ENCODE data around the gene ANXA2R. TPM values are rescaled to one million over a fixed set of nuclear protein-coding genes. Genes with fewer than 3 reads are reported as not detected.

Gene ANXA2R
- polyA plus RNA-seq, 2 of the 4 experiments (the other 2 are of a cell fraction), result 1.7 to 2.1 TPM

DNA sequence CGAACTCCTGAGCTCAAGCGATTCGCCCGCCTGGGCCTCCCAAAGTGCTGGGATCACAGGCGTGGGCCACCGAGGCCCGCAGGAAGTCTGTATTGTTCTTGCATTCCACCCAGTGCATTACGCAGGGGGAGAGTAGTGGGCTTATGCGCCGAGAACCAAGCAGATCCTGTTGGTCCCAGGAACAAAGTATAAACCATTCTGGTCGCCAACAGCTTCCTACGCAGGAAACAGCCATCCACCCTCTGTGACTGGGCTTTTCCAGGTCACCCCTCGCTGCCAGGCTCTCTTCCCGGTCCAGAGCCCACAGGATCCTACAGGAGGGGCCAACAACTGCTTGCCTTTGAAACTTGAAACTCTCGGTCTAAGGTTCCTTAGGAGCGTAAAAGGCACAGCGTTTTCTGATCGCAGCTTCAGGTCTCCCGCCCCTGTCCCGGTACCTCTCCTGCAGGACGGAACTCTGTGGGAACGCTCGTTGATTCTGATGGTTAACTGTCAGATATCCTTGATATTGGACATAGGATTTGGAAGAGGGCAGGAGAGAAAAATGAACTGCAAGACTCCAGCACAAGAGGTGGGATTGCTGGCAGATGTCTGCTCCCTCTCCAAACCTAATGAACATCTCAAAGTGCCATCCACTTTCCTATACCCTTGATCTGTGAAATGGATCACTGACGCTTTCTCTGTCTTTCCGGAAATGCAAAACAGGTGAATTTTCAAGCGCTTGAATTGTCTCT is 4.2 kb upstream of the ANXA2R start:
- ATAC-seq, result no peak
- no peak for FAIRE-seq
- Histone ChIP-seq H3K27ac (no peak overlapping the region), H3K4me1 (0 out of 3 replicates have a peak, but pooled peaks cover 3% of the 10 kb centered on the region), H3K4me2 (no peak overlapping the region), H3K4me3 (no peak overlapping the region), H3K9me3 (no peaks in the 10 kb centered on the region)
- no peak for DNase-seq (ENCODE audit: low read depth in 1 of 2, low spot score in 1 of 2)
- POLR2A ChIA-PET, result no interaction called here
- CTCF ChIA-PET, result interaction anchor here (1.2 kb wide), 1 partner anchor 20 kb away, joined by 5 read pairs; no protein-coding TSS in a partner anchor
- TF ChIP-seq NFE2L2 (conservative IDR thresholded peaks at IDR 0.05; ENCODE audit: low read length) (no peak), KDM1A (IDR thresholded peaks at IDR 0.05; ENCODE audit: low read depth) (no peak), CBX2 (IDR thresholded peaks at IDR 0.05; ENCODE audit: borderline replicate concordance, low read depth) (no peak)
- WGBS (ENCODE audit: missing lambda C conversion rate), result 94% methylated on average over 26 of the region's 26 CpGs

DNA sequence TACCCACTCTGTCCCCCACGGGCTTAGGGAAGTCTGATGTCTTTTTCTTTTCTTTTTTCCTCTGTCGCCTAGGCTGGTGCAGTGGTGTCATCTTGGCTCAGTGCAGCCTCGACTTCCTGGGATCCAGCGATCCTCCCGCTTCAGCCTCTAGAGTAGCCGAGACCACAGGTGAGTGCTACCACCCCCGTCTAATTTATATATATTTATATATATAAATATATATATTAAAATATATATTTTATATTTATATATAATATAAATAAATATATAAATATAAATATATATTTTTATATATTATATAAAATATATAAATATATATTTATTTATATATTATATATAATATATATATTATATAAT is 3.3 kb upstream of the ANXA2R start:
- peak in 1 of 2 experiments; percentile 1; a peak in 1 of 6 replicates for ATAC-seq
- H3K4me3 ChIP-seq, result peak overlapping the region; percentile 50
- ChIA-PET POLR2A (interaction anchor here (1.4 to 3.2 kb wide), 6 partner anchors 18 to 135 kb away, joined by 3 to 53 read pairs (median 12); partner anchors contain the start of gene ZNF131), CTCF (interaction anchor here (0.8 to 3.2 kb wide), 13 partner anchors 10 to 268 kb away, joined by 3 to 72 read pairs (median 11); no protein-coding TSS in a partner anchor)
- peak overlapping the region; percentile 97 for H3K4me2 ChIP-seq
- FAIRE-seq, result no peak
- H3K27ac ChIP-seq, result peak overlapping the region; percentile 85 to 93
- TF ChIP-seq, protein P1, sequence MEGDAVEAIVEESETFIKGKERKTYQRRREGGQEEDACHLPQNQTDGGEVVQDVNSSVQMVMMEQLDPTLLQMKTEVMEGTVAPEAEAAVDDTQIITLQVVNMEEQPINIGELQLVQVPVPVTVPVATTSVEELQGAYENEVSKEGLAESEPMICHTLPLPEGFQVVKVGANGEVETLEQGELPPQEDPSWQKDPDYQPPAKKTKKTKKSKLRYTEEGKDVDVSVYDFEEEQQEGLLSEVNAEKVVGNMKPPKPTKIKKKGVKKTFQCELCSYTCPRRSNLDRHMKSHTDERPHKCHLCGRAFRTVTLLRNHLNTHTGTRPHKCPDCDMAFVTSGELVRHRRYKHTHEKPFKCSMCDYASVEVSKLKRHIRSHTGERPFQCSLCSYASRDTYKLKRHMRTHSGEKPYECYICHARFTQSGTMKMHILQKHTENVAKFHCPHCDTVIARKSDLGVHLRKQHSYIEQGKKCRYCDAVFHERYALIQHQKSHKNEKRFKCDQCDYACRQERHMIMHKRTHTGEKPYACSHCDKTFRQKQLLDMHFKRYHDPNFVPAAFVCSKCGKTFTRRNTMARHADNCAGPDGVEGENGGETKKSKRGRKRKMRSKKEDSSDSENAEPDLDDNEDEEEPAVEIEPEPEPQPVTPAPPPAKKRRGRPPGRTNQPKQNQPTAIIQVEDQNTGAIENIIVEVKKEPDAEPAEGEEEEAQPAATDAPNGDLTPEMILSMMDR (IDR thresholded peaks at IDR 0.05), result no peak
- TF ChIP-seq CHD4 (IDR thresholded peaks at IDR 0.05; ENCODE audit: borderline replicate concordance) (no peak), TFCP2L1 (CRISPR knock-in tag; IDR thresholded peaks at IDR 0.05) (no peak), CBX8 (IDR thresholded peaks at IDR 0.05) (no peak), BCL3 (IDR thresholded peaks at IDR 0.05) (no peak), HDAC2 (IDR thresholded peaks at IDR 0.05) (no peak), CHD2 (IDR thresholded peaks at IDR 0.05; ENCODE audit: low read length, partially characterized antibody) (no peak), ATOH8 (CRISPR knock-in tag; IDR thresholded peaks at IDR 0.05; ENCODE audit: low read depth) (no peak), RAD21 (conservative IDR thresholded peaks at IDR 0.05 in 1 of 2, IDR thresholded peaks at IDR 0.05 in 1 of 2) (no peak; a peak in 1 of 5 replicates), MAFK (IDR thresholded peaks at IDR 0.05; ENCODE audit: partially characterized antibody) (no peak)
- WGBS (ENCODE audit: missing lambda C conversion rate), result 8% methylated on average over 7 of the region's 7 CpGs
- DNase-seq (ENCODE audit: low read depth in 1 of 2, low spot score in 1 of 2), result no peak
- peaks cover 6% of the 10 kb centered on the region; the same call in 2 of the 3 replicates for H3K4me1 ChIP-seq
- no peaks in the 10 kb centered on the region for H3K9me3 ChIP-seq

DNA sequence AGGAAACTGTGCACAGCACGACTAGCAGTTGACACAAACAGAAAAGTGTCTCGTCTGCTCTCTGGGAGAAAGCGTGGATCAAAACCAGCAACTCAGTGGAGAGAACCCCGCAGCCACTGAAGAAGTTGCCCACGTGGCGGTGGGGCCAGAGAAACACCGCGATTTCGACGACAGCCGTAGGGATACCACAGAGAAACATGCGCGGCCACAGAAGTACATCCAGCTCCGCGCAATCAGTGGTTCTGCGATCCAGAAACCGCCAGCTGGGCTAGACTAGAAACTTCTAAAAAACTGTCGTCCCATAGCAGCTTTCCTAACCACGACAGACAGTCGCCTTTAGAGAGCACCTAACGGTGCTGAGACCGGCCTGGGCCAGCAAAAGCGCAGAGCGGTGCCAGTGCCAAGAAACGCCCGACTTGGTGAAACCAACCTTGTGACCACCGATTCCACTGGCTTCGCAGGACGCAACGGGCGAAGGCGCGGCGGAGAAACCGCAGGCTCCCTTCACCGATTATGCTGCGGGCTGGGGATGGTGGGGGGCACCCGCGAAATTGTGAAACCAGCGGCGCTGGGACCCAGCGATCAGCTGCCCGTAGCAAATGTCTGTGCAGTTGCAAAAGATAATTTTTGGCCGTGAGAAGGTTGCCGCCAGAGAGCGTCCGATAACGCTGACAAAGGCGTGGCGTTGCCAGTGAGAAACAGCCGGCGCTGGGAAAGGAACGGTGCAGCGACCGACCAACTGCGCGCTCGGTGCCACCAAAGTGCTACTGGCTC is 2.7 kb upstream of the ANXA2R start:
- Histone ChIP-seq H3K4me1 (peaks cover 6% of the 10 kb centered on the region; the same call in 2 of the 3 replicates), H3K4me2 (peak overlapping the region; percentile 97), H3K4me3 (peak overlapping the region; percentile 50), H3K9me3 (no peaks in the 10 kb centered on the region), H3K27ac (peak overlapping the region; percentile 85 to 93)
- FAIRE-seq, result no peak
- peak; percentile 42 to 45 for ATAC-seq
- CTCF ChIA-PET, result interaction anchor here (0.8 to 3.2 kb wide), 23 partner anchors 8 to 347 kb away, joined by 3 to 72 read pairs (median 6); no protein-coding TSS in a partner anchor
- POLR2A ChIA-PET, result interaction anchor here (0.6 to 3.2 kb wide), 11 partner anchors 19 to 134 kb away, joined by 3 to 53 read pairs (median 6); partner anchors contain the start of gene ZNF131
- 1% methylated on average over 57 of the region's 58 CpGs for WGBS (ENCODE audit: missing lambda C conversion rate)
- DNase-seq (ENCODE audit: low read depth in 1 of 2, low spot score in 1 of 2), result peak in 1 of 2 experiments; percentile 85
- TF ChIP-seq HOXB5 (CRISPR knock-in tag; IDR thresholded peaks at IDR 0.05) (no peak), ZNF302 (CRISPR knock-in tag; IDR thresholded peaks at IDR 0.05) (0 out of 2 replicates have a peak, but pooled peaks have one; percentile 38), KDM1A (IDR thresholded peaks at IDR 0.05; ENCODE audit: low read depth) (0 out of 2 replicates have a peak, but pooled peaks have one; percentile 34), FOXS1 (CRISPR knock-in tag; IDR thresholded peaks at IDR 0.05) (peak; percentile 62; the same call in 1 of the 2 replicates), FOSL2 (IDR thresholded peaks at IDR 0.05) (no peak), FOSL2 (CRISPR knock-in tag; IDR thresholded peaks at IDR 0.05) (no peak), HEYL (CRISPR knock-in tag; IDR thresholded peaks at IDR 0.05) (no peak), PBX3 (IDR thresholded peaks at IDR 0.05) (0 out of 2 replicates have a peak, but pooled peaks have one; percentile 20), HDAC2 (IDR thresholded peaks at IDR 0.05) (0 out of 2 replicates have a peak, but pooled peaks have one; percentile 48), JUNB (IDR thresholded peaks at IDR 0.05) (no peak), MYC (IDR thresholded peaks at IDR 0.05; ENCODE audit: borderline replicate concordance, low read length) (no peak), RAD21 (conservative IDR thresholded peaks at IDR 0.05 in 1 of 2, IDR thresholded peaks at IDR 0.05 in 1 of 2) (peak; percentile 39 to 56), RNF2 (IDR thresholded peaks at IDR 0.05; ENCODE audit: borderline replicate concordance, low read depth) (peak; percentile 63; the same call in 1 of the 2 replicates), EHF (CRISPR knock-in tag; IDR thresholded peaks at IDR 0.05) (no peak), SMC3 (IDR thresholded peaks at IDR 0.05) (peak; percentile 56)
- TF ChIP-seq, protein P2, sequence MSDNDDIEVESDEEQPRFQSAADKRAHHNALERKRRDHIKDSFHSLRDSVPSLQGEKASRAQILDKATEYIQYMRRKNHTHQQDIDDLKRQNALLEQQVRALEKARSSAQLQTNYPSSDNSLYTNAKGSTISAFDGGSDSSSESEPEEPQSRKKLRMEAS (IDR thresholded peaks at IDR 0.05), result peak; percentile 99
